ENCODE results near the gene CHD9NB.

DNA sequence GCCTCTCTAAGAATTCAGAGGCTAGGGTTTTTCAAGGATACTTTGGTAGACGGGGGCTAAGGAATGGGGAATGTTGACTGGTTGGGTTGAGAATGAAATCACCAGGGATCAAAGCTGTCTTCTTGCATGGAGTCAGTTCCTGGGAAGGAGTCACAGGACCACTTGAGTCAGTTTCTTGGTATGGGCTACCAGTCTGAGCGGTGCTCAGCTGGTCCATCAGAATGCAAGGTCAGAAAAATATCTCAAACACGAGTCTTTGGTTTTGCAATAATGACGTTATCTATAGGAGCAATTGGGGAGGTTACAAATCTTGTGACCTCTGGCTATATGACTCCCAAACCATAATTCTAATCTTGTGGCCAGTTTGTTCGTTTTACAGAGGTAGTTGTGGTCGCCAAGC is 18.4 kb downstream of the CHD9NB start:
- TF ChIP-seq, protein P1, sequence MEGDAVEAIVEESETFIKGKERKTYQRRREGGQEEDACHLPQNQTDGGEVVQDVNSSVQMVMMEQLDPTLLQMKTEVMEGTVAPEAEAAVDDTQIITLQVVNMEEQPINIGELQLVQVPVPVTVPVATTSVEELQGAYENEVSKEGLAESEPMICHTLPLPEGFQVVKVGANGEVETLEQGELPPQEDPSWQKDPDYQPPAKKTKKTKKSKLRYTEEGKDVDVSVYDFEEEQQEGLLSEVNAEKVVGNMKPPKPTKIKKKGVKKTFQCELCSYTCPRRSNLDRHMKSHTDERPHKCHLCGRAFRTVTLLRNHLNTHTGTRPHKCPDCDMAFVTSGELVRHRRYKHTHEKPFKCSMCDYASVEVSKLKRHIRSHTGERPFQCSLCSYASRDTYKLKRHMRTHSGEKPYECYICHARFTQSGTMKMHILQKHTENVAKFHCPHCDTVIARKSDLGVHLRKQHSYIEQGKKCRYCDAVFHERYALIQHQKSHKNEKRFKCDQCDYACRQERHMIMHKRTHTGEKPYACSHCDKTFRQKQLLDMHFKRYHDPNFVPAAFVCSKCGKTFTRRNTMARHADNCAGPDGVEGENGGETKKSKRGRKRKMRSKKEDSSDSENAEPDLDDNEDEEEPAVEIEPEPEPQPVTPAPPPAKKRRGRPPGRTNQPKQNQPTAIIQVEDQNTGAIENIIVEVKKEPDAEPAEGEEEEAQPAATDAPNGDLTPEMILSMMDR (IDR thresholded peaks at IDR 0.05): no peak
- TF ChIP-seq EP300 (IDR thresholded peaks at IDR 0.05): no peak
